ENCODE results near the gene CUX1.

CUX1 gene

DNA sequence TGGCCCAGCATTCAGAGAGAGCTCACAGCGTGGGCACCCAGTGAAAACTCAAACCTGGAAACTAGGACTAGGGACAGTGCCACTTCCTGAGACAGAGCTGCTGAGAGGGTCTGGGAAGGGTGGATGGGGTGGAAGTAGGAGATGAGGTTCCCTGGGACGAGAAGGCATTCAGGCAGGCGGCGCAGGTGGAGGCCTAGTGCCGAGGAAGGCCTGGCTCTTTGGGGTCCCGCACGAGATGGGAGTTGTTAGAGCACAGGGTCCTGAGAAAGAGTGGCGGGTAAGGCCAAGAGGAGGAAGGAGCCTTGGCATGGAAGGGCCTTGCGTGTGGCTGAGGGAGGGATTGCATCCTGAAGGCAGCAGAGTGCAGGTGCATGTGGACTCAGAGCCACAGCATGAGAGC, 339.4 kb downstream of the CUX1 start:
- Histone ChIP-seq H3K4me3 (IDR thresholded peaks at IDR 0.05; ENCODE audit: insufficient read depth, low read depth, low read length) (no peak overlapping the region), H3K36me3 (ENCODE audit: insufficient read depth) (no peaks in the 10 kb centered on the region), H3K27me3 (ENCODE audit: insufficient read depth, low read depth) (no peaks in the 10 kb centered on the region), H3K9ac (no peak overlapping the region), H3K4me1 (ENCODE audit: low read depth, poor library complexity, severe bottlenecking) (no peaks in the 10 kb centered on the region), H4K20me1 (ENCODE audit: insufficient read depth) (no peaks in the 10 kb centered on the region), H3K27ac (no peak overlapping the region), H3K4me2 (no peak overlapping the region), H3K79me2 (ENCODE audit: insufficient read depth, low read depth) (no peaks in the 10 kb centered on the region), H2AFZ (ENCODE audit: low read depth) (no peak overlapping the region)
- TF ChIP-seq, protein P1, sequence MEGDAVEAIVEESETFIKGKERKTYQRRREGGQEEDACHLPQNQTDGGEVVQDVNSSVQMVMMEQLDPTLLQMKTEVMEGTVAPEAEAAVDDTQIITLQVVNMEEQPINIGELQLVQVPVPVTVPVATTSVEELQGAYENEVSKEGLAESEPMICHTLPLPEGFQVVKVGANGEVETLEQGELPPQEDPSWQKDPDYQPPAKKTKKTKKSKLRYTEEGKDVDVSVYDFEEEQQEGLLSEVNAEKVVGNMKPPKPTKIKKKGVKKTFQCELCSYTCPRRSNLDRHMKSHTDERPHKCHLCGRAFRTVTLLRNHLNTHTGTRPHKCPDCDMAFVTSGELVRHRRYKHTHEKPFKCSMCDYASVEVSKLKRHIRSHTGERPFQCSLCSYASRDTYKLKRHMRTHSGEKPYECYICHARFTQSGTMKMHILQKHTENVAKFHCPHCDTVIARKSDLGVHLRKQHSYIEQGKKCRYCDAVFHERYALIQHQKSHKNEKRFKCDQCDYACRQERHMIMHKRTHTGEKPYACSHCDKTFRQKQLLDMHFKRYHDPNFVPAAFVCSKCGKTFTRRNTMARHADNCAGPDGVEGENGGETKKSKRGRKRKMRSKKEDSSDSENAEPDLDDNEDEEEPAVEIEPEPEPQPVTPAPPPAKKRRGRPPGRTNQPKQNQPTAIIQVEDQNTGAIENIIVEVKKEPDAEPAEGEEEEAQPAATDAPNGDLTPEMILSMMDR (conservative IDR thresholded peaks at IDR 0.05; ENCODE audit: low read depth, low read length) = no peak

DNA sequence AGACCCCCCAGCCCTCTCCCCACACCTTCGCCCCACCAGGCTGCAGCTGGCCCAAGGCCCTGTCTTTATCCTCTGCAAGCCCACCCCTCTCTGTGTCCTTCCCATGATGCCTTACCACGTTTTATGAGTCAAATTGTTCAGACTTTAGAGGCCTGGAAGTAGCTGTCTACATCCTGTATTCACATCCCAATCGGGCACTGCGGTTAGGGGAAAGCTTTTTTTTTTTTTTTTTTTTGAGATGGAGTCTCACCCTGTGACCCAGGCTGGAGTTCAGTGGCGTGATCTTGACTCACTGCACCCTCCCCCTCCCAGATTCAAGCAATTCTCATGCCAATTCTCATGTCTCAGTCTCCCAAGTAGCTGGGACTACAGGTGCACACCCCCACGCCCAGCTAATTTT, 347.7 kb downstream of the CUX1 start:
- Histone ChIP-seq H3K4me1 (ENCODE audit: low read depth, poor library complexity, severe bottlenecking) (no peaks in the 10 kb centered on the region), H3K4me3 (IDR thresholded peaks at IDR 0.05; ENCODE audit: insufficient read depth, low read depth, low read length) (no peak overlapping the region), H3K36me3 (ENCODE audit: insufficient read depth) (no peaks in the 10 kb centered on the region), H2AFZ (ENCODE audit: low read depth) (no peak overlapping the region), H3K9ac (no peak overlapping the region), H3K79me2 (ENCODE audit: insufficient read depth, low read depth) (no peaks in the 10 kb centered on the region), H3K27me3 (ENCODE audit: insufficient read depth, low read depth) (no peaks in the 10 kb centered on the region), H3K27ac (no peak overlapping the region), H4K20me1 (ENCODE audit: insufficient read depth) (no peaks in the 10 kb centered on the region), H3K4me2 (no peak overlapping the region)
- TF ChIP-seq, protein P1 (conservative IDR thresholded peaks at IDR 0.05; ENCODE audit: low read depth, low read length) = no peak

DNA sequence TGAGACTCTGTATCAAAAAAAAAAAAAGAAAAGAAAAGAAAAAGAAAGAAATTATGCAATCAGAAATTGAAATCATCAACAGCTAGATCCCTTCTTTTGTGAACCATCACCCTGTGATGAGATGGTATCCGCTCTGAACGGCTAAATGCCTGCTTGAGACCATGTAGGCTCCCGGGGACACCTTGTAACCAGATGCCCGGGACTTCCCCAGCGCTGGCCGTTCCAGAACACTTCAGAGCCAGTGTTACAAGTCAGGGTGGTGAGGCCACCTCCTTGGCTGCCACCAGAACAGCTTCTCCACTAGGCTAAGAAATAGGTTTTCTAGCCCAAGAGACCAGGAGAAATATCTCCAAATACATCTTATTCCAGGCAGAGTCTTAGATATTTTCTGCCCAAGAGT, 349.8 kb downstream of the CUX1 start:
- Histone ChIP-seq H4K20me1 (ENCODE audit: insufficient read depth) (no peaks in the 10 kb centered on the region), H3K79me2 (ENCODE audit: insufficient read depth, low read depth) (no peaks in the 10 kb centered on the region), H3K4me1 (ENCODE audit: low read depth, poor library complexity, severe bottlenecking) (no peaks in the 10 kb centered on the region), H2AFZ (ENCODE audit: low read depth) (no peak overlapping the region), H3K9ac (no peak overlapping the region), H3K27me3 (ENCODE audit: insufficient read depth, low read depth) (no peaks in the 10 kb centered on the region), H3K4me3 (IDR thresholded peaks at IDR 0.05; ENCODE audit: insufficient read depth, low read depth, low read length) (no peak overlapping the region), H3K27ac (no peak overlapping the region), H3K4me2 (no peak overlapping the region), H3K36me3 (ENCODE audit: insufficient read depth) (no peaks in the 10 kb centered on the region)
- TF ChIP-seq, protein P1 (conservative IDR thresholded peaks at IDR 0.05; ENCODE audit: low read depth, low read length) = no peak

- H3K4me1 ChIP-seq (ENCODE audit: low read depth, poor library complexity, severe bottlenecking) = no peaks in the 10 kb centered on the region
- no peaks in the 10 kb centered on the region for H4K20me1 ChIP-seq (ENCODE audit: insufficient read depth)
- H3K4me3 ChIP-seq (IDR thresholded peaks at IDR 0.05; ENCODE audit: insufficient read depth, low read depth, low read length) = no peak overlapping the region
- H3K9ac ChIP-seq = no peak overlapping the region
- H3K36me3 ChIP-seq (ENCODE audit: insufficient read depth) = no peaks in the 10 kb centered on the region
- TF ChIP-seq, protein P1 (conservative IDR thresholded peaks at IDR 0.05; ENCODE audit: low read depth, low read length) = no peak
- H2AFZ ChIP-seq (ENCODE audit: low read depth) = no peak overlapping the region
- no peaks in the 10 kb centered on the region for H3K79me2 ChIP-seq (ENCODE audit: insufficient read depth, low read depth)
- no peak overlapping the region for H3K4me2 ChIP-seq
- no peak overlapping the region for H3K27ac ChIP-seq
- H3K27me3 ChIP-seq (ENCODE audit: insufficient read depth, low read depth) = no peaks in the 10 kb centered on the region
Observed at GRCh38 chr7:102169651-102170392, 352.4 kb downstream of the CUX1 start.

Data from KMS-11 (cell line).